SH-SY5Y (cell line): Measurements from ENCODE around the gene KANSL1.

Experiments
- GATA2 ChIP-seq: IDR thresholded peaks from 2 replicates; pipeline ENCODE4 v1.6.1; 2011; ENCODE audit warnings: mild to moderate bottlenecking, low read depth, low read length
- GATA3 ChIP-seq: IDR thresholded peaks from 2 replicates; pipeline ENCODE4 v1.6.1; 2011; ENCODE audit warnings: low read depth, mild to moderate bottlenecking, low read length, moderate library complexity

The KANSL1 gene

DNA sequence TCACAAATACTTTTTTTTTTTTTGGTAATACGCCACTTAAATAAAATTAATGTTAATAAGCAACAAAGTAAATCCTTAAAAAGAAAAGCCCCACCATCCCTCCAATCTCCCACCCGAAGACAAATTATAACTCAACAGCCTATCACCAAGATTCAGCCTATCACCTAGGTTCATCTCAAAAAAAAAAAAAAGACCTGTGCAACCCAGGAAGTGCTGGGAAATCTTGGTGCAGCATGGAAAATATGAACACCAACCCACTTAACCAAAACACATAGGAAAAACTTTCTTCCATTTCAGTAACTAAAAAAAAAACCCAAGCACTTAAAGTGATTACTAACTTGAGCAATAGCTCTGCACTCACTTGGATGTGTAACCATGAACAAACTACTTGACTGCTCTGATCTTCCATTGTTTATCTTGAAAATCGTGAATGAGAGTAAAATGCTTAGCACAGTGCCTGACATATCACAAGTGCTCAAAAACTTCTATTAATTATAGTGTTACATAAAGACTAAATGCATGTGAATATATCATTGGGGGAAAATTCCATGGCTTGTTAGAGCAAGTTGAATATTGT lies 103.8 kb downstream of the KANSL1 start:
- no peak for TF ChIP-seq GATA3

- TF ChIP-seq GATA2 (no peak), GATA3 (no peak)
Measured at GRCh38 chr17:46088595-46088994, 104.6 kb downstream of the KANSL1 start.

DNA sequence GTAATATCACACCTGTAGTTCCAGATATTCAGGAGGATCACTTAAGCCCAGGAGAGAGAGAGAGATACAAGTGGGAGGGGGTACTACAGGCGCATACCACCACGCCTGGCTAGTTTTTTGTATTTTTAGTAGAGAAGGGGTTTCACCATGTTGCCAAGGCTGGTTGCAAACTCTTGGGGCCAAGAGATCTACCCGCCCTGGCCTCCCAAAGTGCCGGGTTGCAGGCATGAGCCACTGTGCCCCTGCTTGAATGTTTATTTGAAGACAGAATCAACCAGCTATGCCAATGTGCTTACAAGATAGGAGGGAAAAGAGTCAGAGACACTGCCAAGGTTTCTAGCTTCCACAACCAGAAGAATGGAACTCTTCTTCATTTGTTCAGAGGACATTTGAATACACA lies 106.4 kb downstream of the KANSL1 start:
- no peak for TF ChIP-seq GATA3
- TF ChIP-seq GATA2 = no peak

- TF ChIP-seq GATA3 (no peak), GATA2 (no peak)
Measured at GRCh38 chr17:46085522-46085921, 107.7 kb downstream of the KANSL1 start.

DNA sequence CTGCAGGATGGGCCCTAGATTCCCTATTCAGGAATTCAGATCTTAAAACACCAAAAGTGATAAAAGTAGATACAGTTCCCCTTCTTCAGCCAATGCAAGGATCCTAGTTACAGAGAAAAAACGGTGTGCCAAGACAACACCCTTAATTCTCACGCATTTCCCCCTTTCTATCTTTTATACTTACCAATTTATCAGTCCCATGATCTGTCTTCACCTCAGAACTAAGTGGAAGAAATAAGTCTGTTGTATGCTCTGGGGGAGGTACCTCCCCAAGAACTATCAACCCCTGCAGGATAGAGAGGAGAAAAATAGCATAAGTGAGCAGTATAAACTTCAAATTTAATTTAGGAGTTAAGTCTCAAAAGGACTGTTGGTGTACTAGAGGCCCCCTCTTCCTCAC lies 111.0 kb downstream of the KANSL1 start:
- TF ChIP-seq GATA3 (no peak), GATA2 (no peak)

DNA sequence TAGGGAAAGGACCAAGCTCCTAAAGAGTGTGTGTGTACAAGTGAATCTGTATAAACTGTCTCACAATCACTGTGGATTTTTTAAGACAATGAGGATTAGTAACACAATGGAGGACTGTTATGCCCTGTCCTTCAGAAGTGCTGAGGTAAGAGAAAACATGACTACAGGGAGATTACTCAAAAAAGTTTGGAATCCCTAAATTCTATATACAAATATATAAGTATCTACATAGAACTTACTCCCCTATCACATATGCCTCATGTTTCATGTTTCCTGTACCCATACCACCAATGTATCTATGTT lies 112.3 kb downstream of the KANSL1 start:
- TF ChIP-seq GATA2 (no peak), GATA3 (no peak)

GRCh38 chr17:46080118-46081017 lies 112.9 kb downstream of the KANSL1 start:
- no peak for TF ChIP-seq GATA3
- no peak for TF ChIP-seq GATA2

- no peak for TF ChIP-seq GATA2
- TF ChIP-seq GATA3 = no peak
Measured at GRCh38 chr17:46078675-46079074, 114.6 kb downstream of the KANSL1 start.

DNA sequence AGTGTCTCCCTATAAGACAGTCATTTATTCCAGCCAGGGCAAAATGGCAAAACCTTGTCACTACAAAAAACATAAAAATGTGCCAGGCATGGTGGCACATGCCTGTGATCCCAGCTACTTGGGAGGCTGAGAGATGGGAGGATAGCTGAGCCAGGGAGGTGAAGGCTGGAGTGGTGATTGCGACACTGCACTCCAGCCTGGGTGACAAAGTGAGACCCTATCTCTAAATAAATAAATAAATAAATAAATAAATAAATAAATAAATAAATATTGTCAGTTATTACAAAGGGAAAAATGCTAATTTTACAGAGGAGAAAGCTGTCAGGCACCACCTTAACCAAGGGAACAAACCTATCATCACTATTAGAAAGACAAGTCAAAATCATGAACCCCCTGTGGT lies 118.7 kb downstream of the KANSL1 start:
- no peak for TF ChIP-seq GATA2
- TF ChIP-seq GATA3 = no peak

GRCh38 chr17:46072998-46073397 lies 120.2 kb downstream of the KANSL1 start:
- TF ChIP-seq GATA3 (no peak), GATA2 (no peak)

DNA sequence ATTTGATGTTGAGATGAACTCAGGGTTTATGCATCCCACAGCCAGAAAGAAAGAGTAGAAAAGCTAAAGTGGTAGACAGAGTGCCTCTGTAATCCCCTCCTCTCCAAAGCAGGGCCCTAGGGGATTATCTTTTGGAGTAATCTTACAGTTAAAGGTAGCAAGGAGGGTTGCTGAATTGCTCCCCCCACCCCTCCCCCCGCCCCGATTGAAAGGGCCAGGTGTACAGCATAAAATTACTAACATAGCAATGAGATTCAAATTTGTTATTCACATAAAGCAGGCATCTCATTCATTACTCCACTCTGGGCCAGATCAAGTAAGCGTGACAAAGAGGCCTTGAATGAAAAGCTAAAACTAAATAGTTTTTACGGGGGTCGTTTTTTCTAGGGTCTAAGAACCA lies 121.4 kb downstream of the KANSL1 start:
- TF ChIP-seq GATA2 = no peak
- TF ChIP-seq GATA3 = no peak

GRCh38 chr17:46064460-46064859 lies 128.8 kb downstream of the KANSL1 start:
- TF ChIP-seq GATA2 = no peak
- TF ChIP-seq GATA3 = no peak

GRCh38 chr17:46063241-46063640 lies 130.0 kb downstream of the KANSL1 start:
- TF ChIP-seq GATA3 = no peak
- no peak for TF ChIP-seq GATA2

- TF ChIP-seq GATA2 (no peak), GATA3 (no peak)
Measured at GRCh38 chr17:46061435-46061834, 131.8 kb downstream of the KANSL1 start.

DNA sequence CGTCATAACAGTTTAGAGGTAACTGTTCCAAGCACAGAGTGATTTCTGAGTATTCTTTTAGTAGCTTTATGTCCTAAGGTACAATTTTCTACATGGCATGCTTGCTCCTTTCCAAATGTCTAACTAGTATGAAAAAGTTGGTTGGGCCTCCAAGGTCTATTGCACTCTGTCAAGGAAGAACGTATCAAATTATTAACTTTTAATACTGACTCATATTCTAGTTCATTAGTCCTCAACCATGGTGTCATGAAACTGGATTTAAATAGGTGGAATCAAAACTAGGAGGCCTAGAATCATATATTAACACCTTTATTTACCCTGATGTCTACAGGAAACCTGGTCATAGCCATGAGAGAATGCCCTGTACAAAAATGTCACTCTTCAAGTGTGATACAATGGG lies 132.8 kb downstream of the KANSL1 start:
- TF ChIP-seq GATA2 (no peak), GATA3 (no peak)
